ENCODE measurements around the gene DDX23. TPM values are rescaled to one million over a fixed set of nuclear protein-coding genes. Genes with fewer than 3 reads are reported as not detected.

DDX23 gene
- total RNA-seq, 1 experiment from 2014 or later, result 98.1 TPM

GRCh38 chr12:48824905-48825304 lies 27.1 kb downstream of the DDX23 start:
- no peak overlapping the region for H3K4me2 ChIP-seq (ENCODE audit: insufficient read depth, insufficient read length, low read length)
- H3K23ac ChIP-seq (ENCODE audit: insufficient read length, low read depth, low read length), result no peak overlapping the region
- no peak overlapping the region for H2AK5ac ChIP-seq (ENCODE audit: insufficient read length, low read length)
- no peak overlapping the region for H3K4ac ChIP-seq (ENCODE audit: low read depth, low read length)
- TF ChIP-seq, protein P1, sequence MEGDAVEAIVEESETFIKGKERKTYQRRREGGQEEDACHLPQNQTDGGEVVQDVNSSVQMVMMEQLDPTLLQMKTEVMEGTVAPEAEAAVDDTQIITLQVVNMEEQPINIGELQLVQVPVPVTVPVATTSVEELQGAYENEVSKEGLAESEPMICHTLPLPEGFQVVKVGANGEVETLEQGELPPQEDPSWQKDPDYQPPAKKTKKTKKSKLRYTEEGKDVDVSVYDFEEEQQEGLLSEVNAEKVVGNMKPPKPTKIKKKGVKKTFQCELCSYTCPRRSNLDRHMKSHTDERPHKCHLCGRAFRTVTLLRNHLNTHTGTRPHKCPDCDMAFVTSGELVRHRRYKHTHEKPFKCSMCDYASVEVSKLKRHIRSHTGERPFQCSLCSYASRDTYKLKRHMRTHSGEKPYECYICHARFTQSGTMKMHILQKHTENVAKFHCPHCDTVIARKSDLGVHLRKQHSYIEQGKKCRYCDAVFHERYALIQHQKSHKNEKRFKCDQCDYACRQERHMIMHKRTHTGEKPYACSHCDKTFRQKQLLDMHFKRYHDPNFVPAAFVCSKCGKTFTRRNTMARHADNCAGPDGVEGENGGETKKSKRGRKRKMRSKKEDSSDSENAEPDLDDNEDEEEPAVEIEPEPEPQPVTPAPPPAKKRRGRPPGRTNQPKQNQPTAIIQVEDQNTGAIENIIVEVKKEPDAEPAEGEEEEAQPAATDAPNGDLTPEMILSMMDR (conservative IDR thresholded peaks at IDR 0.05), result no peak
- WGBS (ENCODE audit: extremely low coverage, insufficient read length, low lambda C conversion rate), result no CpG with 5 or more reads among the region's 4 CpGs
- no peak overlapping the region; a peak in 1 of 7 replicates for H3K27ac Mint-ChIP-seq
- H3K27me3 Mint-ChIP-seq (ENCODE audit: low read depth), result peaks cover 2% of the 10 kb centered on the region
- no peak overlapping the region for H2BK5ac ChIP-seq (ENCODE audit: insufficient read length, low read length)
- no peak overlapping the region for H4K91ac ChIP-seq (ENCODE audit: insufficient read length, low read depth, low read length)
- H2AFZ ChIP-seq (ENCODE audit: low read length), result no peak overlapping the region
- H3K79me1 ChIP-seq (ENCODE audit: insufficient read depth, low read depth, low read length, poor library complexity, severe bottlenecking), result no peaks in the 10 kb centered on the region
- no peak overlapping the region for H3K27ac ChIP-seq (ENCODE audit: insufficient read length, low read depth, low read length)
- no peak overlapping the region for H3K4me3 Mint-ChIP-seq
- H3K56ac ChIP-seq (ENCODE audit: insufficient read length, low read depth, low read length), result no peak overlapping the region
- H3K9me3 Mint-ChIP-seq, result no peaks in the 10 kb centered on the region
- H3K27me3 ChIP-seq (ENCODE audit: insufficient read depth, low read length), result no peaks in the 10 kb centered on the region; the same call in 1 of the 2 replicates
- no peaks in the 10 kb centered on the region for H3K23me2 ChIP-seq (ENCODE audit: insufficient read length, low read depth, low read length, poor library complexity, severe bottlenecking)
- no peak overlapping the region for H2BK15ac ChIP-seq (ENCODE audit: low read depth, low read length)
- H3K9ac ChIP-seq (ENCODE audit: extremely low read depth, insufficient read length, low read length), result no peak overlapping the region
- no peaks in the 10 kb centered on the region for H3K9me3 ChIP-seq (ENCODE audit: control insufficient read depth, low read depth, low read length)
- H4K8ac ChIP-seq (replicated peaks; ENCODE audit: insufficient read length, low read depth, low read length), result no peak overlapping the region
- no peaks in the 10 kb centered on the region for H3K4me1 ChIP-seq (ENCODE audit: insufficient read depth, low read length)
- H4K5ac ChIP-seq (ENCODE audit: insufficient read length, low read depth, low read length), result no peak overlapping the region
- H4K20me1 ChIP-seq (ENCODE audit: control insufficient read depth, insufficient read depth, insufficient read length), result no peaks in the 10 kb centered on the region
- peaks cover 20 to 30% of the 10 kb centered on the region in 2 experiments for H3K4me1 Mint-ChIP-seq
- no peaks in the 10 kb centered on the region for H3K79me2 ChIP-seq (ENCODE audit: insufficient read depth, low read length)
- H3K36me3 Mint-ChIP-seq (ENCODE audit: insufficient read depth in 1 of 3, low read depth in 3 of 3), result peaks cover 8 to 62% (median 40%) of the 10 kb centered on the region in 3 experiments; a peak in 6 of 7 replicates
- H3K14ac ChIP-seq (ENCODE audit: insufficient read depth, low read length), result no peak overlapping the region
- H3T11ph ChIP-seq (ENCODE audit: low read length), result no peak overlapping the region
- no peak for DNase-seq
- H2BK20ac ChIP-seq (ENCODE audit: low read depth, low read length, poor library complexity, severe bottlenecking), result no peak overlapping the region
- H2BK12ac ChIP-seq (ENCODE audit: insufficient read length, low read depth, low read length), result no peak overlapping the region
- no peak overlapping the region for H3K18ac ChIP-seq (ENCODE audit: insufficient read length, low read depth, low read length)
- no peak overlapping the region for H2BK120ac ChIP-seq (ENCODE audit: low read depth, low read length, poor library complexity, severe bottlenecking)

Measured in H9 (cell line).